Stimulated activated CD8-positive, alpha-beta memory T cell treated with anti-CD3 and anti-CD28 coated beads, Interleukin-15, amount 100 ng/mL, for 24 hours (primary cell): ENCODE results near the gene GOLT1A.

Source experiments
- DNase-seq: peaks from one replicate; pipeline ENCODE4 v3.0.0-alpha.2; 2020; ENCODE audit warnings: low read depth

The GOLT1A gene

GRCh38 chr1:204213668-204214662, at the start of gene GOLT1A:
Gene GOLT1A, minus strand, starts transcription at chr1:204213988. Its CDS starts 82 bp downstream, at chr1:204213906.
- no peak for DNase-seq

- DNase-seq = no peak
These were observed 49.6 kb upstream of the GOLT1A start for GRCh38 chr1:204263254-204263910.

DNA sequence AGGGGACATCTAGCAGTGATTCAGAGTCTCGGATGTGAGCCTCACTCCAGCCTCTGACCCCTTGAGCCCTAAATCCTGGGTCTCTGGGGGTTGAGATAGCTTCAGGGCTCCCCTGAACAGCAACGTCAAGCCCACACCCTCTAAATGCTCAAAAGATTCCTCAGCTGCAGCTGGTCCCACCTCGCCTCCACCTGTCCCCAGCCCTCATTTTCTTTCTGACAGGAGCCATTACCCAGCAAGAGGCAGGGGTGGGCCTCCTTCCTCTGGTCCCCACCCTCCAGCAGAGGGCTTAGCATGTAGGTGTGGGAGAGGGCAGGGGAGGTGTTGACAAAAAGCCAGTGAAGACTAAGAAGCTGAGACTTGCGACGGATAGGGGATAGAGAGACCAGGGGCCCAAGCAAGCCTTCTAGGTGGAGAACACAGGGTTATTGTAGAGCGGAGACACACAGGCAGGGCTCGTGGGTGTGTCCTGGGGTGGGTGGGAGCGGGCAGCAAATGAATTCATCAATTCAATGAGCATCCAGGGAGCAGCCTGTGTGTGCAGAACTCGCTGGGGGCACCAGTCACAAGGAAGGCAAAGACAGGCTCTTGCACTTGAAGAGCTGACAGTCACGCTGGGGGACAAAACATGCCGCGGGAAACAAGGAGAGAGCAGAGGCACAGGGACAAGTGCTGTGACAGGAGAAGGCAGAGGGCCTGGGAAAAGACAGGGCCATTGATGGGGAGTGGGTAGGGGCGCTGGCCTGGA, 48.9 kb upstream of the GOLT1A start:
- no peak for DNase-seq

- no peak for DNase-seq
These were observed 48.1 kb upstream of the GOLT1A start for GRCh38 chr1:204261746-204262505.

GRCh38 chr1:204261266-204261665, 47.5 kb upstream of the GOLT1A start:
- no peak for DNase-seq

DNA sequence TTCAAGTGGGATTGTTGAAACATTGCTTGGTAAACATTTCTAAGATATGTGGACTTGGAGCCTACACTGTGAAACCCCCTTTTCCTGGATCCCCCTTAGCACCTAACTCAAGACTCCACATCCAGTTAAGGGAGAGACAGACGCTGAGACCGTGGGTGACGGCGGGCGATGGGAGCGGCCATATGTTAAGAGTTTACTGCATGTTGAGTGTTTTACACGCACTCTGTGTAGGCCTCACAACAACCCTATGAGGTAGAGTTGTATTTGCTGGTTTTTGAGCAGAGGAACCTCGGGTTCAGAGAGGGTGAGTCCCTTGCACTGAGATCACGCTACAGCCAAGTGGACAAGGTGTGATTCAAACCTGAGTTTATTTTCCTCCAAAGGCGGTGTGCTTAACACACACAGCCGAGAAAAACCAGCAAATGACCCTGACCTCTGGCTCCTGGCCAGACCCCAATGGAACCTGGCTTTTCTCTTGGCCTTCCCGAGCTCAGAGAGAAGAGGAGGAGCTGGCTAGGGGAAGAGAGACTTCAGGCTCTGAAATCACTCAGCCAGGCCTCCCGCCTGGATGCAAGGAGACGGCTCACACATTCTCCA, 46.9 kb upstream of the GOLT1A start:
- DNase-seq = no peak

DNA sequence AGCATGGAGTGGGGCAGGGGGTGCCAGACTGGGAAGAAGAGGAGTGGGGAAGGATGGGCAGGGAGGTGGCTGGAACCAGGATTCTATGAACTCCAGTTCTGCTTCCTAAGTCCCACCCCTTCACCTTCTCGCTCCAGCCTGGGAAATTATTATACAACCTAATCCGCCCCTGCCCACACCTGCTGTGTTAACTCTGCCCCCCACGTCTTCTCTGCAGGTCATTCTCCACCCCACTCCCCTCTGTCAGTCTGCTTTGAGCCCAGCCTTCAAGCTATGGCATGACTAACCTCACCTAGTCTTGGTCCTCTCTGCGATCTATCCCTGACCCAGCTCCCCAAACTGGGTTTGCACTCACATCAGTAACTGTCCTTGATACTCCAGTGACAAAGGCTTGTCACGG, 46.0 kb upstream of the GOLT1A start:
- DNase-seq = no peak

DNA sequence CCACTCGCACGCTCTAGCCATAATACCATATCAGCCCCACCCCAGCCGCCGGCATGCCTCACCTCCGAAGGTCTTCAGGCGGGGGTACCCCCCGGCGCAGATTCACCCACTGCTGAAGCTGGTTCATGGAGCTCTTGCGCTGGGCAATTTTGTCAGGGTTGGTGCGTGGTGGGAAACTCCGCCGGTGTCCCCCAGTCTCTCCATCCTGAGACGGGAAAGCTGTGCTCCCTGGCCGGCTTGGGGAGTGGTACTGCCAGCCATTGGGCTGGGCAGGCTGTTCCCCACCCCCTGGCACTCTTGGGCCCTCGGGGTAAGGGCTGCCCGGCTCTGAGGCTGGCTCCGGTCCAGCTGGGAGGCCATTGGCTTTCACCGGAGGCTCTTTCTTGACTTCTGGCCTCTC, 45.4 kb upstream of the GOLT1A start:
- no peak for DNase-seq

DNA sequence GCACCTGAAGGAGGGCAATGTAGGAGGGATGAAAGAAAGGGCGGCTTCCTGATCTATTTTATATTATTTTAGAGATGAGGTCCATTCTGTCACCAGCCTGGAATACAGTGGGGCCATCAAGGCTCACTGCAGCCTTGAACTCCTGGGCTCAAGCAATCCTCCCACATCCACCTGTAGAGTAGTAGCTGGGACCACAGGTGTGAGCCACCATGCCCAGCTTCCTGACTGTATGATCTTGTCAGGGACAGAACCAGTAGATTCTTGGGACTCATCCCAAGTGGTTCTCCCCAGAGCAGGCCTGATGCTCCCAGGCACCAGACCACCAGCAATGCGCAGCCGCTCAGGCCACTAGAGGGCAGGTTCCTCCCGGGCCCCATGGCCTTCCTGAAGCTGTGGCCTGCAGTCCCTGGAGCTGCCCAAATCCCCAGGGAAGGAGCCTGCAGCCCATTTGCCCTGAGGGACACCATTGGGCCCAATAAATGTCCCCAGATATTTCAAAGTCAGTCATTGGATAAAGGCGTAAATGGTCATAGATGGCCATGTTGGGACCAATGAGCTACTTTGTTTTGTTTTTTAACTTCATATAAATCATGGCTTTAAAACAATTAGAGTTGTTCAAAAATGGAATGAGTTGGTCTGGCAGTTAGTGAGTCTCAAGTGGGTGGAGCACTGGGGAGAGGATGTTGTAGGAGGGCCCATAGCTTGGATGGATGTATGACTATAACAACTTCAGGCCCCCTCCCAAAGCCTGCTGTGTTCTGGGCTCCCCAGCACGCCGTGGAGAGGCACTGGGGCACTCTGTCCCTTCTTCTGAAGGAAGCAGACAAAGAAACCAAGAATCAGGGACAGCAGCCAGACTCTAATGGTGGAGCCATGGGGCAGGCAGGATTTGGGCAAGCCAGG, 44.7 kb upstream of the GOLT1A start:
- no peak for DNase-seq

DNA sequence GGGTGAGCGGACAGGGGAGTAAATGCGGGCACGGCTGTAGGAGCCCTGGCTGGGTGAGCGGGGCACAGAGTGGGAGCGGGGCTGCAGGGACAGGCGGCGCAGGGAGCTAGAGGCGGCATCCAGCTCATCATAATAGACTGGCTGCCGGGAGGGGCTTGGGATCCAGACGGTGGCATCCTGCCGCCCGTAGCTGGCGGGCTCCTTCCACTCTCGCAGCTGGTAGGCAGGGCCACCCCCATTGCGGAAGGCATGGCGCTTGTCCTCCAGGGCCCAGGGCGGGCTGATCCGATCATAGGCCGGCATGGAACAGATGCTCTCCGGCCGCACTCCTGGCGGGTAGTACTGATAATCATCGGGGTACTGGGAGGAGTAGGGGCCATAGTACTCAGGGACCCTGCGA, 43.7 kb upstream of the GOLT1A start:
- no peak for DNase-seq

DNA sequence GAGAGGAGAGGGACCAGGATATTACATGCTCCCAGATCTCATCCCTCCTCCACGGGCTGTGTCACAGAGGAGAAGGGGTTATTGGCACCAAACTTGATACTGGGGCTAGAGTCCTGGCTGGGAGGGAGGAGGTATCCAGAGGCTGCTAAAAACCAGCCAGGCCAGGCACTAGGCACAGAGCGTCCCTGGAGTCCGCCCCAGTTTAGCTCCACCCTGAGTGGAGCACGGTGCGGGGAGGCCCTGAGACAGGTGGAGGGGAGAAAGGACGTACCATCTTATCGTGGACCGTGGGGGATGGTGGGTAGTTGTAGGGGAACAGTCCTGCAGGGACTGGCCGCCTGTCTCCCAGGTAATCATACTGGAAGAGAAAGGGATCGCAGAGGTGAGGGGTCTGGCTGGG, 42.7 kb upstream of the GOLT1A start:
- DNase-seq = no peak

DNA sequence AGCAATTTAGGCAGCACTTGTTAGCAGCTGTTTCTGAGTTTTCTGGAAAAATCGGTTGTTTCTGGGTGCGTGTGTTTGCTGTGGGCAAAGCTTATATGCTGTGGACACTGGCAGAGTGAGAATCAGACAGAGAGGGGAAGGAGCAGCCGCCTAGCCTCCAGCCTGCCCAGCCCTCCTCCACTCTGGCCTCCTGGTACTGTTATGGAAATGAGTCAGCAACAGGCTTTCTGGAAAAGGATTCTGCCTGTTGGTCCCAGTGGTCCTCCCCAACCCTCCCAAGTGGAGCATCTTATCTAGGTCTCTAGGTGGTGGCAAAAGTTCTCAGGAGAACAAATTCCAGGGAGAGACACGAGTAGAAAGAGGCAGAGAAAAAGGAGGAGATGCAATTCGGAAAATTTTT, 42.2 kb upstream of the GOLT1A start:
- DNase-seq = no peak

DNA sequence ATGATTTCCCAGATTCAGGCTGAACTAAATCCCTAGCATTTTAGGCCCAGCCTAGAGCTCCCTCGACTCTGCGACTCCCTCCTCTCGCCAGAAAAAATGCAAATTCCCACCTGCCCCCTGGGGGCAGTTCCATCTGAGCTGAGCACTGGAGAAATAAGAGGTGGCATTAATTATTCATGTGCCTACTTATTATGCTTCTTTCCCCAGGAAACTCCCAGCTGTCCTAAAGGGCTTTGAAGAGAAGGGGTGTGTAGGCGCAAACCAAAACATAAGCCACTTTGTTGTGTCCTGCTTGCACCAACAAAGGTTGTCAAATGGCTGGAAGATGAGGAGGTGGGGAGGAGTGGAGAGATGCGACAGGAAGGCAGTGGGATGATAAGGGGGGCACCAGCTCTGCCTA, 41.4 kb upstream of the GOLT1A start:
- no peak for DNase-seq

GRCh38 chr1:204254031-204254661, 40.4 kb upstream of the GOLT1A start:
- DNase-seq = no peak

GRCh38 chr1:204251926-204252689, 38.3 kb upstream of the GOLT1A start:
- DNase-seq = no peak

GRCh38 chr1:204251286-204251685, 37.5 kb upstream of the GOLT1A start:
- no peak for DNase-seq

- DNase-seq = no peak
These were observed 36.7 kb upstream of the GOLT1A start for GRCh38 chr1:204250428-204251030.

DNA sequence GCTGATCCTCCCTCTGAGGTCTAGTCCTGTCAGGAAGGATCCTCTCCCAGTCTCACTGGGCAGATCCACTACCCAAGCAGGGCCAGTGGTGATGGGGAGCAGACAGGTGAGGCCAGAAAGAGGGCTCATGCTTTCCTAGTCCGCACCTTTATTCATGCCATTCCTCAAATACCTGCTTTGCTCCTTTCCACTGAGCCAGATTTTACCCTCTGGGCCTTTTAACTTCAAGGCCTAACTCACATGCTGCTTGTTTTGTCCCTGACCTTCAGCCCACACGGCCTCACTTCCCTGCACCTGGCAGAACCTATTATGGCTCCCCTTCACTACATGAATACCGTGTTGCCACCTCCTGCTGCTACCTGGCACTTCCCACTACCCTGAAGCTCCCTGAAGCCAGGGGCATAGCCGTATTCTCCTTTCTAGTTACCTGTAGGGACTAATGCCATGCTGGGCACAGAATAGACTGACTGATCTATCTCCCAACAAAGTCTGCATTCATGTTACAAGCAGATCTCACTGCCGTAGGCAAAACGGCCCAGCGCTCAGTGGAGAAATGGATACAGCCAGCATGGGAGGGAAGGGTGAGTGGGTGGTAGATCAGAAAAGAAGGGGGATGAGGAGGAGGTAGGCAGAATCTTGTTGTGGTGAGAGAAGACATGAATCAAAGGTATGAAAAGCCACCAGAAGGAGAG, 36.1 kb upstream of the GOLT1A start:
- DNase-seq = no peak
